ENCODE data around the gene RPTN.
A peak's percentile ranks its signal among the peaks of the same experiment; 100 is the strongest.

RPTN gene

DNA sequence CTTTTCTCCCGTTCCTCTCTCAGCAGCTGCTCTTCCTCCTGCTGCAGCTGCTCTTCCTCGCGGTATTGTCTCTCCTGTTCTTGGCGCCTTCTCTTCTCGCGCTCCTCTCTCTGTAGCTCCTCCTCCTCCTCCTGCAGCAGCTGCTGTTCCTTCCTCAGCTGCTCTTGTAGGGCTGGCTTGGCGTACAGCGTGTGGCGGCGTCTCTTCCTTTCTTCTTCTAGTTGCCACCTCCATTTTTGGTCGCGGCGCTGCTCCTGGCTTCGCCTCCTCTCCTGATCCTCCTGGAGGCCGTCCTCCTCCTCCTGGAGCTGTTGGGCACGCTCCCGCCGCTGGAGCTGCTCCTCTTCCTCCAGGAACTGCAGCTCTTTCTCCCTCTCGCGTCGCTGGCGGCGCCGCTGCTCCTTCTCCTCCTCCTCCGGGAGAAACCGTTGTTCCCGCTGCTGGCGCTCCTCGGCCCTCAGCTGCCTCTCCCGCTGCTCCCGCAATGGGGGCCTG lies 48.6 kb downstream of the RPTN start:
- ATAC-seq (peak; percentile 70), DNase-seq (peak; percentile 25)
- no peaks in the 10 kb centered on the region for H3K4me1 Mint-ChIP-seq
- peaks cover 2% of the 10 kb centered on the region for H3K36me3 Mint-ChIP-seq (ENCODE audit: low read depth)
- peaks cover 9% of the 10 kb centered on the region for H3K27me3 Mint-ChIP-seq
- no peak overlapping the region for H3K4me3 Mint-ChIP-seq
- H3K9me3 Mint-ChIP-seq, result peaks cover 4% of the 10 kb centered on the region
- no peak overlapping the region for H3K27ac Mint-ChIP-seq

- Mint-ChIP-seq H3K4me3 (no peak overlapping the region), H3K36me3 (ENCODE audit: low read depth) (peaks cover 2% of the 10 kb centered on the region), H3K9me3 (peaks cover 4% of the 10 kb centered on the region), H3K27me3 (peaks cover 13% of the 10 kb centered on the region), H3K4me1 (no peaks in the 10 kb centered on the region), H3K27ac (no peak overlapping the region)
- DNase-seq, result no peak
- no peak for ATAC-seq
These were observed 49.1 kb downstream of the RPTN start for GRCh38 chr1:152109998-152110294.

DNA sequence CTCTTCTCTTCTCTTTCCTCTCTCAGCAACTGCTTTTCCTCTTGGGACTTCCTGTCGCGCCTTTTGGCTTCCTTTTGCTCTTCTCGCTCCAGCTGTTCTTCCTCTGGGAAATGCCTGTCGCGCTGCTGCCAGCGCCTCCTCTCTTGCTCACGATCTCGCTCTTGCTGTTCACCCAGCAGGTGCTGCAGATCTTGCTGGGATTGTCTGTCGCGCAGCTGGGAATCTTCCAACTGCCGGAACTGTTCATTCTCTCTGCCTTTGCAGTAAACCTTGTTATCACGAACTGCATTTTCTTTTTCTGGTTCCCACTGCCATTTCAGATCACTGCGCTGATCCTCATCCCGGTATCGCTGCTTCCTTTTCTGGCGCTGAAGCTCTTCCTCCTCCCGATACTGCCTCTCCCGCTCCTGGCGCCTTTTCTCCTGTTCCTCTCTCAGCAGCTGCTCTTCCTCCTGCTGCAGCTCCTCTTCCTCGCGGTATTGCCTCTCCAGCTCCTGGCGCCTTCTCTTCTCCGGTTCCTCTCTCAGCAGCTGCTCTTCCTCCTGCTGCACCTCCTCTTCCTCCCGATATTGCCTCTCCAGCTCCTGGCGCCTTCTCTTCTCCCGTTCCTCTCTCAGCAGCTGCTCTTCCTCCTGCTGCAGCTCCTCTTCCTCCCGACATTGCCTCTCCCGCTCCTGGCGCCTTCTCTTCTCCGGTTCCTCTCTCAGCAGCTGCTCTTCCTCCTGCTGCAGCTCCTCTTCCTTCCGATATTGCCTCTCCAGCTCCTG lies 49.6 kb downstream of the RPTN start:
- no peak overlapping the region for H3K4me3 Mint-ChIP-seq
- DNase-seq, result no peak

DNA sequence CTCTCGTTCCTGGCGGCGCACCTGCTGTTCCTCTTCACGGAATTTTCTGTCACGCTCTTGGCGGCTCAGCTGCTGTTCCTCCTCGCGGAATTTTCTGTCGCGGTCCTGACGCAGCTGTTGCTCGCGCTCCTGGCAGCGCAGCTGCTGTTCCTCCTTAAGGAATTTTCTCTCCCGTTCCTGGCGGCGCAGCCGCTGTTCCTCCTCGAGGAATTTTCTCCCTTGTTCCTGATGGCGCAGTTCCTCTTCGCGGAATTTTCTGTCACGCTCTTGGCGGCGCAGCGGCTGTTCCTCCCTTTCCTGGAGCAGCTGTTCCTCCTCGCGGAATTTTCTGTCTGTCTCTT lies 50.2 kb downstream of the RPTN start:
- Mint-ChIP-seq H3K4me3 (no peak overlapping the region), H3K4me1 (no peaks in the 10 kb centered on the region), H3K9me3 (peaks cover 4% of the 10 kb centered on the region), H3K27me3 (peaks cover 16% of the 10 kb centered on the region), H3K36me3 (ENCODE audit: low read depth) (peaks cover 2% of the 10 kb centered on the region), H3K27ac (no peak overlapping the region)
- no peak for ATAC-seq
- no peak for DNase-seq

More for the DNA sequence above, 49.6 kb downstream of the RPTN start:
- H3K9me3 Mint-ChIP-seq, result peaks cover 4% of the 10 kb centered on the region
- peaks cover 15% of the 10 kb centered on the region for H3K27me3 Mint-ChIP-seq
- no peak overlapping the region for H3K27ac Mint-ChIP-seq
- H3K36me3 Mint-ChIP-seq (ENCODE audit: low read depth), result peaks cover 2% of the 10 kb centered on the region
- no peaks in the 10 kb centered on the region for H3K4me1 Mint-ChIP-seq
- no peak for ATAC-seq

DNA sequence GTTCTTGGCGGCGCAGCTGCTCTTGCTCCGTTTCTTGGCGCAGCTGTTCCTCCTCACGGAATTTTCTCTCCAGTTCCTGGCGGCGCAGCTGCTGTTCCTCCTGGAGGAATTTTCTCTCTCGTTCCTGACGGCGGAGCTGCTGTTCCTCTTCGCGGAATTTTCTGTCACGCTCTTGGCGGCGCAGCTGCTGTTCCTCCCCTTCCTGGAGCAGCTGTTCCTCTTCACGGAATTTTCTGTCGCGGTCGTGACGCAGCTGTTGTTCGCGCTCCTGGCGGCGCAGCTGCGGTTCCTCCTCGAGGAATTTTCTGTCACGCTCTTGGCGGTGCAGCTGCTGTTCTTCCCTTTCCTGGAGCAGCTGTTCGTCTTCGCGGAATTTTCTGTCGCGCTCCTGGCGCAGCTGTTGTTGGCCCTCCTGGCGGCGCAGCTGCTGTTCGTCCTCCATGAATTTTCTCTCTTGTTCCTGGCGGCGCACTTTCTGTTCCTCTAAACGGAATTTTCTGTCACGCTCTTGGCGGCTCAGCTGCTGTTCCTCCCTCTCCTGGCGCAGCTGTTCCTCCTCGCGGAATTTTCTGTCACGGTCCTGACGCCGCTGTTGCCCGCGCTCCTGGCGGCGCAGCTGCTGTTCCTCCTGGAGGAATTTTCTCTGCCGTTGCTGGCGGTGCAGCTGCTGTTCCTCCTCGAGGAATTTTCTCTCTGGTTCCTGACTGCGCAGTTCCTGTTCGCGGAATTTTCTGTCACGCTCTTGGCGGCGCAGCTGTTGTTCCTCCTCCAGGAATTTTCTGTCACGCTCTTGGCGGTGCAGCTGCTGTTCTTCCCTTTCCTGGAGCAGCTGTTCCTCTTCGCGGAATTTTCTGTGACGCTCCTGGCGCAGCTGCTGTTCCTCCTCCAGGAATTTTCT lies 50.8 kb downstream of the RPTN start:
- Mint-ChIP-seq H3K36me3 (ENCODE audit: low read depth) (peaks cover 2% of the 10 kb centered on the region), H3K4me1 (no peaks in the 10 kb centered on the region), H3K4me3 (no peak overlapping the region), H3K27ac (no peak overlapping the region), H3K27me3 (peaks cover 22% of the 10 kb centered on the region), H3K9me3 (peaks cover 4% of the 10 kb centered on the region)
- ATAC-seq, result no peak
- DNase-seq, result no peak

DNA sequence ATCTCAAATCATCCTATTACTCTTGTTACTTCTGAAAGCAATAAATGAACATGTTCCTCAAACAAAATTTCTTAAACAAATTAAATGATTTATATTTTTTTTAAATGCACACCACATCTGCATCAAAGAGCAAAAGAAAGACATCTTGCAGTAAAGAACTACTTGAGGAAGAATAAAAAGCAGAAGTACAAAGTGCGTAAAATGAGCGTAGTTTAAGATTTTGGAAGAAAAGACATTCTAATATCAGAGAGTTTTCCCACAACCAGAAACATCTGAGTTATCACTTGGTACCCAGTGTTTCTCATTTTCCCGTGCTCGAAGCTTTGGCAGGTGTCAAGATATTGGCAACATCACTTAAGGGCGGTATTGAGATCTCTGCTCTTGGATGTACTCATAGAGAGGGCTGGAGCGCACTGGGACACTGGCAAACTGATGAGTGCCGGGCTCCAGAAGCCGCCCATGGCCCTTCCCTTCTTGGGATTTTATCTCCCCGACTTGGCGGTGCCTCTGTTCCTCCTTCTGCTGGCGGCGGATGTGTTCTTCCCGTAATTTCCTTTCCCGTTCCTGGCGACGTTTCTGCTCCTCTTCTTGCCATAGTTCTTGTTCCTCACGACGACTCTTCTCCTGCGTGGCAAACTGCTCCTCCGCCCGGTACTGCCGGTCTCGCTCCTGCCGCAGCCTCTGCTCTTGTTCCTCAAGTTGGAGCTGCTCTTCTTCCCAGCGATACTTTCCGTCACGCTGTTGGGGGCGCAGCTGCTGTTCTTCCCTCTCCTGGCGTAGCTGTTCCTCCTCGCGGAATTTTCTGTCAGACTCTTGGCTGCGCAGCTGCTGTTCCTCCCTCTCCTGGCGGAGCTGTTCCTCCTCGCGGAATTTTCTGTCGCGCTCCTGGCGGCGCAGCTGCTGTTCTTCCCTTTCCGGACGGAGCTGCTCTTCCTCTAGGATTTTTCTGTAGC lies 51.7 kb downstream of the RPTN start:
- no peaks in the 10 kb centered on the region for H3K4me1 Mint-ChIP-seq
- DNase-seq (no peak), ATAC-seq (no peak)
- H3K36me3 Mint-ChIP-seq (ENCODE audit: low read depth), result no peaks in the 10 kb centered on the region
- H3K27ac Mint-ChIP-seq, result no peak overlapping the region
- H3K27me3 Mint-ChIP-seq, result peaks cover 25% of the 10 kb centered on the region
- H3K4me3 Mint-ChIP-seq, result no peak overlapping the region
- peaks cover 4% of the 10 kb centered on the region for H3K9me3 Mint-ChIP-seq

DNA sequence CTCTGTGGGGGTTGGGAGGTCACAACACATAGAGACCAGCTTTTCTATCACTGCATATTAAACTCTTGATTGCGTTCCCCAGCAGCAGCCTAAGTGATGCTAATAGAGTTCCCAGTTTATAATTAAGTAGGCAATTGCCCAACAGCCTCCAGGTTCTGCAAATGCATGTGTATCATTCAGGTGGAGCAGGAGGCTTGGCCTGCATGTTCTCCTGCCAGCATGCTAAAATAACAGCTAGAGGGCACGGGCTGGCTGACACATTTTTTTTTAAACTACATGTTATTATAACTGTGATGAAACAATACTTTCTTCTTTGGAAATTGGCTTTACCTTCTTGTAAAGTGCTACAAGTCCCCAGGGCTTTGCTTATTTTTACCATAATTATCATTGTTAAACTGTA lies 54.2 kb downstream of the RPTN start:
- Mint-ChIP-seq H3K36me3 (ENCODE audit: low read depth) (no peaks in the 10 kb centered on the region), H3K4me1 (no peaks in the 10 kb centered on the region), H3K9me3 (peaks cover 4% of the 10 kb centered on the region), H3K27ac (no peak overlapping the region), H3K4me3 (no peak overlapping the region), H3K27me3 (peaks cover 39% of the 10 kb centered on the region)
- DNase-seq (no peak), ATAC-seq (no peak)

Measured in activated naive CD8-positive, alpha-beta T cell treated with anti-CD3 and anti-CD28 coated beads, Interleukin-2, amount 50 U/mL, for 24 hours (primary cell).